ENCODE data around the gene ACE2.

ACE2 gene

DNA sequence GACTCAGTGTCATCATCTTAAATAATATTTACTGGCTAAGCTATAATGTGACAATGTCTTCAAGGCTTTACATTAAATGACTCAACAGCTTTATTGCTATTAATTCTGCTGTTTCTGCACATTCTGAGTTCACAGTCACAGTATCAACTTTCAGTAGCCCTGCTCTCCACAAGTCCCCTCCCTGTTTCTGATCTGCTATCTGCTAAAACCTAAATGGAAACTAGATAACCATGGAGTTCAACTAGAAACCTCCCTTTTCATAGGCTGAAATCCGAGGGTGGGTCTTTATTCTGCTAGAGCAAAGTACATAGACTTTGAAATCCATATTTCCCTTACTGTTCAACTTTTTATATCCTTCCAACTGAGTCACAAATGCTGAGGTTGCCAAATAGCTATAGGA is 5.4 kb upstream of the ACE2 start:
- no peak overlapping the region for H3K4me3 ChIP-seq (ENCODE audit: control insufficient read depth, low read depth, low read length)
- no peak for DNase-seq (ENCODE audit: low read depth)
- TF ChIP-seq, protein P1, sequence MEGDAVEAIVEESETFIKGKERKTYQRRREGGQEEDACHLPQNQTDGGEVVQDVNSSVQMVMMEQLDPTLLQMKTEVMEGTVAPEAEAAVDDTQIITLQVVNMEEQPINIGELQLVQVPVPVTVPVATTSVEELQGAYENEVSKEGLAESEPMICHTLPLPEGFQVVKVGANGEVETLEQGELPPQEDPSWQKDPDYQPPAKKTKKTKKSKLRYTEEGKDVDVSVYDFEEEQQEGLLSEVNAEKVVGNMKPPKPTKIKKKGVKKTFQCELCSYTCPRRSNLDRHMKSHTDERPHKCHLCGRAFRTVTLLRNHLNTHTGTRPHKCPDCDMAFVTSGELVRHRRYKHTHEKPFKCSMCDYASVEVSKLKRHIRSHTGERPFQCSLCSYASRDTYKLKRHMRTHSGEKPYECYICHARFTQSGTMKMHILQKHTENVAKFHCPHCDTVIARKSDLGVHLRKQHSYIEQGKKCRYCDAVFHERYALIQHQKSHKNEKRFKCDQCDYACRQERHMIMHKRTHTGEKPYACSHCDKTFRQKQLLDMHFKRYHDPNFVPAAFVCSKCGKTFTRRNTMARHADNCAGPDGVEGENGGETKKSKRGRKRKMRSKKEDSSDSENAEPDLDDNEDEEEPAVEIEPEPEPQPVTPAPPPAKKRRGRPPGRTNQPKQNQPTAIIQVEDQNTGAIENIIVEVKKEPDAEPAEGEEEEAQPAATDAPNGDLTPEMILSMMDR (conservative IDR thresholded peaks at IDR 0.05; ENCODE audit: control insufficient read depth, insufficient read depth, low read depth, low read length): no peak

DNA sequence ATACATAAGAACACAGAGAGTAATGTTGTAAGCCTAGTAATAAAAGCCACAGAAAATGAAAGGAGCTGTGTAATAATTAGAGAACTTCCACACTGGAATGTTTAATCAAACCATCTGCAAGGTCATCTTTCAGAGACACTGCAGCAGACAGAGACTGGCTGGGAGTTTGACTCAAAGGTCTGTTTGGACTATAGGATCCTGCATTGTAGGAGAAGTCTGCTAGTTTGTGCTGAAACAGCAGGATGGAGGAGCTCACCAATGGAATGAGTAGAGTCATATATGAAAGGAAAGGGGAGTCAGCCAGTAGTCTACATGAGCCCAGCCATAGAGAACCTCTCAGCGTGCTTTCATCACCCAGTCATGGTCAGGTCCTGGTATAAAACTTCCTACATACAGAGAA is 4.5 kb upstream of the ACE2 start:
- TF ChIP-seq, protein P1 (conservative IDR thresholded peaks at IDR 0.05; ENCODE audit: control insufficient read depth, insufficient read depth, low read depth, low read length): no peak
- DNase-seq (ENCODE audit: low read depth): no peak
- no peak overlapping the region for H3K4me3 ChIP-seq (ENCODE audit: control insufficient read depth, low read depth, low read length)

DNA sequence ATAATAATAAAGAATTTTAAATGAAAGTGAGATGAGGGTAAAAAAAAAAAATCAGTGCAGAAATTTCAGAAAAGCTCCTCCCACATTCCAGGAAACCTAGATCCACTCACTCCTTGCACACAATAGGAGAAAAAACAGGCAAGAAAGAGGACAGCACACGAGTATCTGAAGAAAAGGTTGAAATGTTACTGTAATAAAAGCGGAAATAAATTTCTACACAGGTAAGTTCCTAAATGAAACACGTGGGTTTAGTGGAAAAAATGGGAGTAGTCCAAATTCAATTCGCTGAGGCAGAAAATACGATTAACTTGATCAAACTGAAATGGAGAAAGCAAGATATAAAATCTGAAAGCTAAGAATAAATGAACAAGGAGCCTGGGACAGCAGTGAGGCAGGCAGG is 2.0 kb upstream of the ACE2 start:
- H3K4me3 ChIP-seq (ENCODE audit: control insufficient read depth, low read depth, low read length): no peak overlapping the region
- DNase-seq (ENCODE audit: low read depth): no peak
- TF ChIP-seq, protein P1 (conservative IDR thresholded peaks at IDR 0.05; ENCODE audit: control insufficient read depth, insufficient read depth, low read depth, low read length): no peak

DNA sequence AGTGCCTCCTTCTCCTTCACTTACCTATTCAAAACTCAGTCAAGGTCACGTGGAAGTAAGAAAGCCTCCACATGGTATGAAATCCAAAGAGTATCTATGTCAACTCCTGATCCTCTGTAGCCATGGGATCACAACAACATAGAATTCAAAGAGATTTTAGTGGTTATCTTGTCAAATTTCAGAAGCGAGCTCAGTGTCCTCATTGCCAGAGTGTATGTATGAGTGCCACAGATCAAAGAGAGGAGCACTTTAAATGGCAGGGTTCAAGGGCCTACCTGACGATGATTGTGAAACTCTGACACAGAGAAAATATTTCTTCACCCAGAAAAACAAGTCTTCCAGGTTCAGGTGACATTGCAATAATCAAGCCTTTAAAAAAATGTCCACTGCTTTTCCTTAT is 1.2 kb upstream of the ACE2 start:
- no peak overlapping the region for H3K4me3 ChIP-seq (ENCODE audit: control insufficient read depth, low read depth, low read length)
- TF ChIP-seq, protein P1 (conservative IDR thresholded peaks at IDR 0.05; ENCODE audit: control insufficient read depth, insufficient read depth, low read depth, low read length): no peak
- no peak for DNase-seq (ENCODE audit: low read depth)

DNA sequence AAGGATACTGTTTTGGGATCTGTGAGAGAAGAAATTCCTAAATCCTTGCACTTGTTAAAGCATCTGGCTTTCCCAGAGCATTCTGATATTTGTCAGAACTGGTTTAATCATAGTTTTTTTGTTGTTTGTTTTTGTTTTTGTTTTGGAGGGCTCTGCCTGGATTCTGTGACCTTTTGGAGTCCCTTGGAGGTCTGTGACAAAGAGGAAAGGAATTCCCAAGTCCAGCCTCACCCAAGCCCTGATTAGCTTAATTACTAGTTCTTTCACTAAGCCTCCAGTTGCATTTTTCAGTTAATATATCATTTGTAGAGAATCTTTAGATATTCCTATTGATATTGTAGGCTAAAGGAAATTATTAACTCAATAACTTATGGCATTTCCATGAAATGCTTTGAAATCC is 711 bp downstream of the ACE2 start:
- no peak overlapping the region for H3K4me3 ChIP-seq (ENCODE audit: control insufficient read depth, low read depth, low read length)
- DNase-seq (ENCODE audit: low read depth): no peak
- TF ChIP-seq, protein P1 (conservative IDR thresholded peaks at IDR 0.05; ENCODE audit: control insufficient read depth, insufficient read depth, low read depth, low read length): no peak

DNA sequence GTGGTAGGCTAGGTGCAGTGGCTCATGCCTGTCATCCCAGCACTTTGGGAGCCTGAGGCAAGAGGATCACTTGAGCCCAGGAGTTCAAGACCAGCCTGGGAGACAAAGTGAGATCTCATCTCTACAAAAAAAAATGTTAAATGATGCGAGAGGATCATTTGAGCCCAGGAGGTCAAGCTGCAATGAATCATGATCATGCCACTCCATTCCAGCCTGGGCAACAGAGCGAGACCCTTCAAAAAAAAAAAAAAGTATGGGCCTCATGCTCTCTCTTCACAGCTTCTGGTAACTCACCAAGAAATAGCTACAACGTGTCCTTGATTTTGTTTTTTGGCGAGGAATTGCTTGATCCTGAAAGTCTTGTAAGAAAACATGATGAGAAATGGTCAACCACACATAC is 1.3 kb downstream of the ACE2 start:
- DNase-seq (ENCODE audit: low read depth): no peak
- TF ChIP-seq, protein P1 (conservative IDR thresholded peaks at IDR 0.05; ENCODE audit: control insufficient read depth, insufficient read depth, low read depth, low read length): no peak
- H3K4me3 ChIP-seq (ENCODE audit: control insufficient read depth, low read depth, low read length): no peak overlapping the region

DNA sequence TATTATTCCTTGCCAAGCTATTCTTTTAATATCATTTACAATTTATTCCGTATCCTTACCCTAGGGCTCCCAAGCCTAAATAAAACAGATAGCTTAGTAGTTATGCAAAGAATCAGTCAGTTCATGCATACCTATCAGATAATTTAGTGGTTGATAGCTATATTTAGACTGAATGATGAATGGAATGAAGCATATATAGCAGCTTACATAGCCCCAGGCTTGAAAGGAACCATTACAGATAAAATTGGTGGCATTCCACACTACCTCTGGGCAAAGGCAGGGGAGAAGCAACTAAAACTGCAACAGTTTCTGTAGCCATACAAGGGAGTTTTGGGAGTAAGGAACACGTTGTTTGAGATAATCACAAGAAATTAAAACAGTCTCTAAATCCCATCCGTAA is 2.7 kb downstream of the ACE2 start:
- TF ChIP-seq, protein P1 (conservative IDR thresholded peaks at IDR 0.05; ENCODE audit: control insufficient read depth, insufficient read depth, low read depth, low read length): no peak
- no peak for DNase-seq (ENCODE audit: low read depth)
- H3K4me3 ChIP-seq (ENCODE audit: control insufficient read depth, low read depth, low read length): no peak overlapping the region
